ENCODE results near the gene GET4.

- no peak for TF ChIP-seq CTCF (IDR thresholded peaks at IDR 0.05 in 4 of 5, conservative IDR thresholded peaks at IDR 0.05 in 1 of 5)
- no peak for TF ChIP-seq POLR2A (IDR thresholded peaks at IDR 0.05)
These were observed 22.1 kb downstream of the GET4 start for GRCh38 chr7:898460-898854.
